SK-N-SH treated with all-trans-retinoic acid at 6 μM for 48 hours (cell line): ENCODE data around the gene TAS2R41.
A peak's percentile ranks its signal among the peaks of the same experiment; 100 is the strongest.

Experiments used
- ATAC-seq: fragments of 200-7000 bp; cut with Tn5 transposase; 3 replicates; pipeline ENCODE4 v1.9.1; 2020; ENCODE audit warnings: mild to moderate bottlenecking, moderate library complexity
- ARNTL ChIP-seq: fragments of 450-650 bp; formaldehyde crosslinking; IDR thresholded peaks from 2 replicates; pipeline ENCODE4 v1.5.0; 2020; ENCODE audit warnings: low read depth, mild to moderate bottlenecking, moderate library complexity, borderline replicate concordance
- BACH2 ChIP-seq: fragments of 250-450 bp; sonication (Bioruptor Pico); IDR thresholded peaks from 2 replicates; pipeline ENCODE4 v1.9.0; 2021; ENCODE audit warnings: mild to moderate bottlenecking, borderline replicate concordance
- CSDC2 ChIP-seq: fragments of 250-450 bp; sonication (Bioruptor Pico); IDR thresholded peaks from 2 replicates; pipeline ENCODE4 v1.5.0; 2020; ENCODE audit warnings: mild to moderate bottlenecking, moderate library complexity
- ESRRG ChIP-seq: fragments of 250-450 bp; sonication (Bioruptor Pico); IDR thresholded peaks from 2 replicates; pipeline ENCODE4 v1.6.1; 2021; ENCODE audit warnings: mild to moderate bottlenecking
- ISL1 ChIP-seq: fragments of 250-450 bp; sonication (Bioruptor Pico); IDR thresholded peaks from 2 replicates; pipeline ENCODE4 v2.1.2; 2022; ENCODE audit warnings: mild to moderate bottlenecking, moderate library complexity
- OSR1 ChIP-seq: fragments of 250-450 bp; sonication (Bioruptor Pico); IDR thresholded peaks from 2 replicates; pipeline ENCODE4 v1.8.0; 2022; ENCODE audit warnings: moderate library complexity, mild to moderate bottlenecking, inconsistent platforms
- PPARA ChIP-seq: fragments of 250-450 bp; sonication (Bioruptor Pico); IDR thresholded peaks from 2 replicates; pipeline ENCODE4 v1.5.0; 2020; ENCODE audit warnings: mild to moderate bottlenecking, borderline replicate concordance
- RARB ChIP-seq: fragments of 250-450 bp; sonication (Bioruptor Pico); IDR thresholded peaks from 2 replicates; pipeline ENCODE4 v1.8.0; 2021; ENCODE audit warnings: mild to moderate bottlenecking, moderate library complexity
- SNAI2 ChIP-seq: fragments of 250-450 bp; sonication (Bioruptor Pico); IDR thresholded peaks from 2 replicates; pipeline ENCODE4 v1.5.0; 2020; ENCODE audit warnings: mild to moderate bottlenecking, moderate library complexity
- TCF4 ChIP-seq: fragments of 250-450 bp; sonication (Bioruptor Pico); IDR thresholded peaks from 2 replicates; pipeline ENCODE4 v1.8.0; 2021; ENCODE audit warnings: mild to moderate bottlenecking, moderate library complexity, borderline replicate concordance
- TOX ChIP-seq: fragments of 250-450 bp; sonication (Bioruptor Pico); IDR thresholded peaks from 2 replicates; pipeline ENCODE4 v1.8.0; 2021; ENCODE audit warnings: mild to moderate bottlenecking, moderate library complexity, borderline replicate concordance
- ZC3H10 ChIP-seq: fragments of 250-450 bp; sonication (Bioruptor Pico); IDR thresholded peaks from 2 replicates; pipeline ENCODE4 v1.5.1; 2021; ENCODE audit warnings: mild to moderate bottlenecking, moderate library complexity
- ZFP3 ChIP-seq: fragments of 250-450 bp; sonication (Bioruptor Pico); IDR thresholded peaks from 2 replicates; pipeline ENCODE4 v1.5.0; 2020; ENCODE audit warnings: mild to moderate bottlenecking, moderate library complexity
- ZFP30 ChIP-seq: fragments of 450-650 bp; formaldehyde crosslinking; IDR thresholded peaks from 2 replicates; pipeline ENCODE4 v1.5.0; 2022; ENCODE audit warnings: mild to moderate bottlenecking, moderate library complexity
- ZNF565 ChIP-seq: fragments of 450-650 bp; formaldehyde crosslinking; conservative IDR thresholded peaks from 2 replicates; pipeline ENCODE4 v1.5.0; 2020; ENCODE audit warnings: low read depth, mild to moderate bottlenecking, moderate library complexity
- ZNF70 ChIP-seq: fragments of 450-650 bp; formaldehyde crosslinking; IDR thresholded peaks from 2 replicates; pipeline ENCODE4 v1.5.0; 2020; ENCODE audit warnings: mild to moderate bottlenecking, moderate library complexity
- ZNF8 ChIP-seq: fragments of 450-650 bp; formaldehyde crosslinking; IDR thresholded peaks from 2 replicates; pipeline ENCODE4 v1.5.0; 2020; ENCODE audit warnings: mild to moderate bottlenecking, moderate library complexity
- TF ChIP-seq, protein P1 (sequence below): fragments of 250-450 bp; sonication (Bioruptor Pico); IDR thresholded peaks from 2 replicates; pipeline ENCODE4 v1.5.1; 2021; ENCODE audit warnings: mild to moderate bottlenecking, moderate library complexity
- TF ChIP-seq, protein P2 (sequence below): fragments of 250-450 bp; sonication (Bioruptor Pico); IDR thresholded peaks from 2 replicates; pipeline ENCODE4 v1.5.0; 2020; ENCODE audit warnings: mild to moderate bottlenecking, moderate library complexity
- TF ChIP-seq, protein P3 (sequence below): fragments of 250-450 bp; sonication (Bioruptor Pico); IDR thresholded peaks from 2 replicates; pipeline ENCODE4 v1.5.1; 2020; ENCODE audit warnings: low read depth, mild to moderate bottlenecking, moderate library complexity
- TF ChIP-seq, protein P4 (sequence below): fragments of 250-450 bp; sonication (Bioruptor Pico); IDR thresholded peaks from 2 replicates; pipeline ENCODE4 v1.8.0; 2020; ENCODE audit warnings: mild to moderate bottlenecking, moderate library complexity, borderline replicate concordance
- TF ChIP-seq, protein P5 (sequence below): fragments of 250-450 bp; sonication (Bioruptor Pico); IDR thresholded peaks from 2 replicates; pipeline ENCODE4 v1.8.0; 2021; ENCODE audit warnings: low read depth, mild to moderate bottlenecking, moderate library complexity, borderline replicate concordance

The TAS2R41 gene

DNA sequence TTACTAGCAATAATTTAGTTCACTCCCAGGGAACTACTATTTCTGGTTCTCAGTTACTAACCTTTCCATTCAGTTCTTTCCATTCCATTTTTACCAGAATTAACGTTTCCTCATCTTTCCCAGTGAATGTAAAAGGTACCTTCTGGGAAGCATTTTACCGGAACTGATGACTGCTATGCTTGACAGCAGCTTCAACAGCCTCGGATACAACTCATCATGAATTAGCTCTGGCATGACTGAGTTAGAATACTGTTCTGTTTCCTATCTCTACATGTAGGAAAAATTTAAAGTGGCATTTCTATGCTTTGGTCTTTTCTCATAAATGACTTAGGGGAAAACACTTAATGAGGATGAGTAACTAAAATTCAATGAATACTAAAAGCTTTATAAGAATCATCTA is 18.6 kb downstream of the TAS2R41 start:
- peak; percentile 99 for TF ChIP-seq ZC3H10
- TF ChIP-seq, protein P1, sequence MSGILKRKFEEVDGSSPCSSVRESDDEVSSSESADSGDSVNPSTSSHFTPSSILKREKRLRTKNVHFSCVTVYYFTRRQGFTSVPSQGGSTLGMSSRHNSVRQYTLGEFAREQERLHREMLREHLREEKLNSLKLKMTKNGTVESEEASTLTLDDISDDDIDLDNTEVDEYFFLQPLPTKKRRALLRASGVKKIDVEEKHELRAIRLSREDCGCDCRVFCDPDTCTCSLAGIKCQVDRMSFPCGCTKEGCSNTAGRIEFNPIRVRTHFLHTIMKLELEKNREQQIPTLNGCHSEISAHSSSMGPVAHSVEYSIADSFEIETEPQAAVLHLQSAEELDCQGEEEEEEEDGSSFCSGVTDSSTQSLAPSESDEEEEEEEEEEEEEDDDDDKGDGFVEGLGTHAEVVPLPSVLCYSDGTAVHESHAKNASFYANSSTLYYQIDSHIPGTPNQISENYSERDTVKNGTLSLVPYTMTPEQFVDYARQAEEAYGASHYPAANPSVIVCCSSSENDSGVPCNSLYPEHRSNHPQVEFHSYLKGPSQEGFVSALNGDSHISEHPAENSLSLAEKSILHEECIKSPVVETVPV (CRISPR knock-in tag) = no peak; the same call in 1 of the 2 replicates
- peak; percentile 88; the same call in 1 of the 2 replicates for TF ChIP-seq RARB (CRISPR knock-in tag)
- peak; percentile 98 for TF ChIP-seq TOX (CRISPR knock-in tag)
- TF ChIP-seq OSR1 (CRISPR knock-in tag) = no peak
- TF ChIP-seq ARNTL = no peak
- TF ChIP-seq, protein P2, sequence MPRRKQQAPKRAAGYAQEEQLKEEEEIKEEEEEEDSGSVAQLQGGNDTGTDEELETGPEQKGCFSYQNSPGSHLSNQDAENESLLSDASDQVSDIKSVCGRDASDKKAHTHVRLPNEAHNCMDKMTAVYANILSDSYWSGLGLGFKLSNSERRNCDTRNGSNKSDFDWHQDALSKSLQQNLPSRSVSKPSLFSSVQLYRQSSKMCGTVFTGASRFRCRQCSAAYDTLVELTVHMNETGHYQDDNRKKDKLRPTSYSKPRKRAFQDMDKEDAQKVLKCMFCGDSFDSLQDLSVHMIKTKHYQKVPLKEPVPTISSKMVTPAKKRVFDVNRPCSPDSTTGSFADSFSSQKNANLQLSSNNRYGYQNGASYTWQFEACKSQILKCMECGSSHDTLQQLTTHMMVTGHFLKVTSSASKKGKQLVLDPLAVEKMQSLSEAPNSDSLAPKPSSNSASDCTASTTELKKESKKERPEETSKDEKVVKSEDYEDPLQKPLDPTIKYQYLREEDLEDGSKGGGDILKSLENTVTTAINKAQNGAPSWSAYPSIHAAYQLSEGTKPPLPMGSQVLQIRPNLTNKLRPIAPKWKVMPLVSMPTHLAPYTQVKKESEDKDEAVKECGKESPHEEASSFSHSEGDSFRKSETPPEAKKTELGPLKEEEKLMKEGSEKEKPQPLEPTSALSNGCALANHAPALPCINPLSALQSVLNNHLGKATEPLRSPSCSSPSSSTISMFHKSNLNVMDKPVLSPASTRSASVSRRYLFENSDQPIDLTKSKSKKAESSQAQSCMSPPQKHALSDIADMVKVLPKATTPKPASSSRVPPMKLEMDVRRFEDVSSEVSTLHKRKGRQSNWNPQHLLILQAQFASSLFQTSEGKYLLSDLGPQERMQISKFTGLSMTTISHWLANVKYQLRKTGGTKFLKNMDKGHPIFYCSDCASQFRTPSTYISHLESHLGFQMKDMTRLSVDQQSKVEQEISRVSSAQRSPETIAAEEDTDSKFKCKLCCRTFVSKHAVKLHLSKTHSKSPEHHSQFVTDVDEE (CRISPR knock-in tag) = no peak
- TF ChIP-seq ZNF8 (CRISPR knock-in tag) = no peak
- peak; percentile 100 for TF ChIP-seq ISL1 (CRISPR knock-in tag)
- TF ChIP-seq ZFP30 (CRISPR knock-in tag) = no peak
- TF ChIP-seq SNAI2 (CRISPR knock-in tag) = peak; percentile 13; the same call in 1 of the 2 replicates
- no peak for TF ChIP-seq TCF4
- peak; percentile 82 for TF ChIP-seq ZFP3 (CRISPR knock-in tag)
- no peak for TF ChIP-seq BACH2
- no peak for TF ChIP-seq ESRRG
- peak; percentile 49; the same call in 1 of the 2 replicates for TF ChIP-seq CSDC2 (CRISPR knock-in tag)
- TF ChIP-seq, protein P3, sequence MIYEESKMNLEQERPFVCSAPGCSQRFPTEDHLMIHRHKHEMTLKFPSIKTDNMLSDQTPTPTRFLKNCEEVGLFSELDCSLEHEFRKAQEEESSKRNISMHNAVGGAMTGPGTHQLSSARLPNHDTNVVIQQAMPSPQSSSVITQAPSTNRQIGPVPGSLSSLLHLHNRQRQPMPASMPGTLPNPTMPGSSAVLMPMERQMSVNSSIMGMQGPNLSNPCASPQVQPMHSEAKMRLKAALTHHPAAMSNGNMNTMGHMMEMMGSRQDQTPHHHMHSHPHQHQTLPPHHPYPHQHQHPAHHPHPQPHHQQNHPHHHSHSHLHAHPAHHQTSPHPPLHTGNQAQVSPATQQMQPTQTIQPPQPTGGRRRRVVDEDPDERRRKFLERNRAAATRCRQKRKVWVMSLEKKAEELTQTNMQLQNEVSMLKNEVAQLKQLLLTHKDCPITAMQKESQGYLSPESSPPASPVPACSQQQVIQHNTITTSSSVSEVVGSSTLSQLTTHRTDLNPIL (CRISPR knock-in tag) = peak; percentile 81
- no peak for TF ChIP-seq ZNF565 (CRISPR knock-in tag)
- TF ChIP-seq PPARA (CRISPR knock-in tag) = no peak
- TF ChIP-seq ZNF70 (CRISPR knock-in tag) = no peak
- TF ChIP-seq, protein P4, sequence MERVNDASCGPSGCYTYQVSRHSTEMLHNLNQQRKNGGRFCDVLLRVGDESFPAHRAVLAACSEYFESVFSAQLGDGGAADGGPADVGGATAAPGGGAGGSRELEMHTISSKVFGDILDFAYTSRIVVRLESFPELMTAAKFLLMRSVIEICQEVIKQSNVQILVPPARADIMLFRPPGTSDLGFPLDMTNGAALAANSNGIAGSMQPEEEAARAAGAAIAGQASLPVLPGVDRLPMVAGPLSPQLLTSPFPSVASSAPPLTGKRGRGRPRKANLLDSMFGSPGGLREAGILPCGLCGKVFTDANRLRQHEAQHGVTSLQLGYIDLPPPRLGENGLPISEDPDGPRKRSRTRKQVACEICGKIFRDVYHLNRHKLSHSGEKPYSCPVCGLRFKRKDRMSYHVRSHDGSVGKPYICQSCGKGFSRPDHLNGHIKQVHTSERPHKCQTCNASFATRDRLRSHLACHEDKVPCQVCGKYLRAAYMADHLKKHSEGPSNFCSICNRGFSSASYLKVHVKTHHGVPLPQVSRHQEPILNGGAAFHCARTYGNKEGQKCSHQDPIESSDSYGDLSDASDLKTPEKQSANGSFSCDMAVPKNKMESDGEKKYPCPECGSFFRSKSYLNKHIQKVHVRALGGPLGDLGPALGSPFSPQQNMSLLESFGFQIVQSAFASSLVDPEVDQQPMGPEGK (CRISPR knock-in tag) = peak; percentile 94
- TF ChIP-seq, protein P5, sequence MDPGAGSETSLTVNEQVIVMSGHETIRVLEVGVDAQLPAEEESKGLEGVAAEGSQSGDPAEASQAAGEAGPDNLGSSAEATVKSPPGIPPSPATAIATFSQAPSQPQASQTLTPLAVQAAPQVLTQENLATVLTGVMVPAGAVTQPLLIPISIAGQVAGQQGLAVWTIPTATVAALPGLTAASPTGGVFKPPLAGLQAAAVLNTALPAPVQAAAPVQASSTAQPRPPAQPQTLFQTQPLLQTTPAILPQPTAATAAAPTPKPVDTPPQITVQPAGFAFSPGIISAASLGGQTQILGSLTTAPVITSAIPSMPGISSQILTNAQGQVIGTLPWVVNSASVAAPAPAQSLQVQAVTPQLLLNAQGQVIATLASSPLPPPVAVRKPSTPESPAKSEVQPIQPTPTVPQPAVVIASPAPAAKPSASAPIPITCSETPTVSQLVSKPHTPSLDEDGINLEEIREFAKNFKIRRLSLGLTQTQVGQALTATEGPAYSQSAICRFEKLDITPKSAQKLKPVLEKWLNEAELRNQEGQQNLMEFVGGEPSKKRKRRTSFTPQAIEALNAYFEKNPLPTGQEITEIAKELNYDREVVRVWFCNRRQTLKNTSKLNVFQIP (CRISPR knock-in tag) = no peak; the same call in 1 of the 2 replicates
- peak; percentile 49 for ATAC-seq

DNA sequence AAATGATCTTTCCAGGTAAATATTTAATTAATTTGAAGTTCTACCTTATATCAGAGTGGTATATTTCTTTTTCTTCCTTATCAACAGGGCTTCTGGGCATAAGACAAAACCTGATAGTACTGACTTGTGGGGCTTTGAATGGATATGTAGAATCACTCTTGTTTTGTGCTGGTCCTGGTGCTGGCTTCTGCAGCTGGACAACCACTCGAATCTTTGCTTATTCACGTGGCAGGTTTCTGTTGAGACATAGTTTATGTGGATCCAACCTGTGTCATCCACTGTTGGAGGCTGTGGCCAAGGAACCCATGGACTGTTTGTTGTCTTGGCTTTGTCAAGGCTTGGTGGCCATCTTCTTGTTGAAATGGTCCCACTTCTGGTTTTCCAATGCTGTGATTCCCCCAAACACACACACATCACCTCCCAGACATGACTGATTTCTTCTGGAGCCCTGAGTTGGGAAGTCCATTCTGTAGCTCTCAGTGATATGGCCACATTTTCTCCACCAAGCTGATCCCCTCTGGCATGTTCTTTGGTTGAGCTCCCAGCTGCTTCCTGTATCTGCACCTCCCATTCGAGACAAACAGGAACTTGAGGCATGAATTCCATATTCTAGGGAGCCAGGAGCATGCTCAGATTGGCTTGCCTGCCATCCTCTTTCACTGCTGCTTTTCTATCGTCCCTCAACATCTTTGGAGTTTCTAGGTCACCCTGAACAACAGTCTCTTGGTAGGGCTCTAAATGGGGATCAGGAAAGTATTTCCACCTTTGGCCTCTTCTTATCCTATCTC is 19.5 kb downstream of the TAS2R41 start:
- no peak for ATAC-seq
- TF ChIP-seq, protein P2 (CRISPR knock-in tag) = no peak
- TF ChIP-seq CSDC2 (CRISPR knock-in tag) (peak; percentile 69; the same call in 1 of the 2 replicates), ZC3H10 (0 out of 2 replicates have a peak, but pooled peaks have one; percentile 25), ZFP3 (CRISPR knock-in tag) (peak; percentile 73), SNAI2 (CRISPR knock-in tag) (peak; percentile 58; the same call in 1 of the 2 replicates), ZNF8 (CRISPR knock-in tag) (no peak)
